Omental fat pad (tissue), 4 donors: ENCODE results near the gene NIPA2. TPM values are rescaled to one million over a fixed set of nuclear protein-coding genes. Genes with fewer than 3 reads are reported as not detected.
"Not testable (repeated sequence)": the region's sequence is repeated elsewhere in the genome, so short reads cannot be mapped to it uniquely, and the experiment has no call there.

Experiments
- ATAC-seq: fragments of 150-250 bp; one replicate; pipeline ENCODE4 v1.9.1; 2016; ENCODE audit warnings: mild to moderate bottlenecking, moderate library complexity; ENCODE audit not compliant: low FRiP score
- DNase-seq: peaks from one replicate; pipeline ENCODE4 v3.0.0-alpha.2; 2019; ENCODE audit warnings: low spot score
- CTCF ChIP-seq, 3 donors: fragments of 450-650 bp; IDR thresholded peaks; one replicate each; pipeline ENCODE4 v1.5.1; 2016 to 2017; ENCODE audit warnings: antibody characterized with exemption in 3 of 3, mild to moderate bottlenecking in 3 of 3, moderate library complexity in 2 of 3
- total RNA-seq, 4 donors: library from RNA; depleted of rRNA; stranded (reverse); fragments of >200 nt; gene quantifications; one replicate each; pipeline ENCODE4 v1.1.0, GENCODE V29; 2016

The NIPA2 gene
- total RNA-seq, 4 donors from 2014 or later = 37.3 to 67.5 (median 45.2) TPM

- ATAC-seq (no peak), DNase-seq (no peak)
These were observed 32.3 kb upstream of the NIPA2 start for GRCh38 chr15:22806156-22806555.

GRCh38 chr15:22806664-22807063 lies 31.8 kb upstream of the NIPA2 start:
- no peak for ATAC-seq
- DNase-seq = no peak

More at GRCh38 chr15:22806156-22806555, 32.3 kb upstream of the NIPA2 start:
- TF ChIP-seq CTCF (IDR thresholded peaks at IDR 0.05) = no peak

GRCh38 chr15:22807831-22808230 lies 30.6 kb upstream of the NIPA2 start:
- not testable (repeated sequence) for ATAC-seq, DNase-seq

More at GRCh38 chr15:22806664-22807063, 31.8 kb upstream of the NIPA2 start:
- TF ChIP-seq CTCF (IDR thresholded peaks at IDR 0.05) = no peak

- no peak for ATAC-seq
- TF ChIP-seq CTCF (IDR thresholded peaks at IDR 0.05) = no peak
- DNase-seq = no peak
These were observed 30.2 kb upstream of the NIPA2 start for GRCh38 chr15:22808240-22808639.

- DNase-seq = no peak
- no peak for ATAC-seq
These were observed 29.6 kb upstream of the NIPA2 start for GRCh38 chr15:22808761-22809280.

GRCh38 chr15:22810033-22810852 lies 28.2 kb upstream of the NIPA2 start:
- ATAC-seq (no peak), DNase-seq (no peak)
- no peak for TF ChIP-seq CTCF (IDR thresholded peaks at IDR 0.05)

More at GRCh38 chr15:22808761-22809280, 29.6 kb upstream of the NIPA2 start:
- TF ChIP-seq CTCF (IDR thresholded peaks at IDR 0.05) = no peak

GRCh38 chr15:22810853-22811338 lies 27.6 kb upstream of the NIPA2 start:
- no peak for ATAC-seq
- TF ChIP-seq CTCF (IDR thresholded peaks at IDR 0.05) = no peak
- no peak for DNase-seq
